WERI-Rb-1 (cell line): ENCODE measurements around the gene BTBD1.

ENCODE experiments used
- DNase-seq: peaks from one replicate; pipeline ENCODE4 v3.0.0-alpha.2; 2020
- H3K27ac ChIP-seq: fragments of 250-450 bp; sonication (Bioruptor Pico); 2 replicates; pipeline ENCODE4 v1.5.1; 2020; ENCODE audit warnings: mild to moderate bottlenecking, moderate library complexity
- H3K27me3 ChIP-seq: fragments of 250-450 bp; sonication (Bioruptor Pico); 2 replicates; pipeline ENCODE4 v1.5.1; 2021; ENCODE audit warnings: mild to moderate bottlenecking, low read depth, moderate library complexity; ENCODE audit not compliant: insufficient read depth, severe bottlenecking
- H3K36me3 ChIP-seq: fragments of 250-450 bp; sonication (Bioruptor Pico); 2 replicates; pipeline ENCODE4 v1.5.1; 2020; ENCODE audit warnings: mild to moderate bottlenecking, moderate library complexity
- H3K4me3 ChIP-seq: 2 replicates; pipeline ENCODE4 v1.5.1; 2011; ENCODE audit warnings: low read depth, mild to moderate bottlenecking, control low read depth, low read length
- H3K9me3 ChIP-seq: fragments of 250-450 bp; sonication (Bioruptor Pico); 2 replicates; pipeline ENCODE4 v1.5.1; 2021; ENCODE audit warnings: mild to moderate bottlenecking, moderate library complexity; ENCODE audit not compliant: severe bottlenecking
- TF ChIP-seq, protein P1 (sequence below): IDR thresholded peaks from 2 replicates; pipeline ENCODE4 v1.5.1; 2011; ENCODE audit warnings: low read depth, mild to moderate bottlenecking, control low read depth, inconsistent platforms, low read length

The BTBD1 gene

GRCh38 chr15:83108266-83109219 lies 41.5 kb upstream of the BTBD1 start:
- TF ChIP-seq, protein P1, sequence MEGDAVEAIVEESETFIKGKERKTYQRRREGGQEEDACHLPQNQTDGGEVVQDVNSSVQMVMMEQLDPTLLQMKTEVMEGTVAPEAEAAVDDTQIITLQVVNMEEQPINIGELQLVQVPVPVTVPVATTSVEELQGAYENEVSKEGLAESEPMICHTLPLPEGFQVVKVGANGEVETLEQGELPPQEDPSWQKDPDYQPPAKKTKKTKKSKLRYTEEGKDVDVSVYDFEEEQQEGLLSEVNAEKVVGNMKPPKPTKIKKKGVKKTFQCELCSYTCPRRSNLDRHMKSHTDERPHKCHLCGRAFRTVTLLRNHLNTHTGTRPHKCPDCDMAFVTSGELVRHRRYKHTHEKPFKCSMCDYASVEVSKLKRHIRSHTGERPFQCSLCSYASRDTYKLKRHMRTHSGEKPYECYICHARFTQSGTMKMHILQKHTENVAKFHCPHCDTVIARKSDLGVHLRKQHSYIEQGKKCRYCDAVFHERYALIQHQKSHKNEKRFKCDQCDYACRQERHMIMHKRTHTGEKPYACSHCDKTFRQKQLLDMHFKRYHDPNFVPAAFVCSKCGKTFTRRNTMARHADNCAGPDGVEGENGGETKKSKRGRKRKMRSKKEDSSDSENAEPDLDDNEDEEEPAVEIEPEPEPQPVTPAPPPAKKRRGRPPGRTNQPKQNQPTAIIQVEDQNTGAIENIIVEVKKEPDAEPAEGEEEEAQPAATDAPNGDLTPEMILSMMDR, result no peak
- no peaks in the 10 kb centered on the region for H3K9me3 ChIP-seq
- H3K36me3 ChIP-seq, result peaks cover 3% of the 10 kb centered on the region; the same call in 1 of the 2 replicates
- no peaks in the 10 kb centered on the region for H3K27me3 ChIP-seq
- DNase-seq, result no peak
- H3K4me3 ChIP-seq, result no peak overlapping the region
- H3K27ac ChIP-seq, result no peak overlapping the region

DNA sequence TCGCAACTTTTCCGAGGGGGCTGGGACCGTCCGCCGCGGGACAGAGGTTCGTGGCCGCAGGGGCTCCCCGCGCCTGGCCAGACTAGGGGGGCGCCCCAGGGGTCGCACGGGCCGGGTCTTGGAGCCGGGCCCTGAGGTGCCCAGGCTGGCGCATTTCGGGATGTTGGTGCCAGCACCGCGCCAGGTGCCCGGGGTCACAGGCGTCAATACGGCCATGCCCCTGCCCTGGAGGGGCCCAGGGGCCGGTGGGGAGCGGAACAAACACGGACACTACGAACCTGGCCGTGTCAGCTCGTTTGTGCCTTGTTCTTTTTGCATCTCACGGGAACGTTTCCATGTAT lies 40.8 kb upstream of the BTBD1 start:
- TF ChIP-seq, protein P1, result no peak
- Histone ChIP-seq H3K27me3 (no peaks in the 10 kb centered on the region), H3K9me3 (no peaks in the 10 kb centered on the region), H3K36me3 (no peaks in the 10 kb centered on the region), H3K4me3 (peak overlapping the region; percentile 44), H3K27ac (no peak overlapping the region; the same call in 1 of the 2 replicates)
- no peak for DNase-seq

DNA sequence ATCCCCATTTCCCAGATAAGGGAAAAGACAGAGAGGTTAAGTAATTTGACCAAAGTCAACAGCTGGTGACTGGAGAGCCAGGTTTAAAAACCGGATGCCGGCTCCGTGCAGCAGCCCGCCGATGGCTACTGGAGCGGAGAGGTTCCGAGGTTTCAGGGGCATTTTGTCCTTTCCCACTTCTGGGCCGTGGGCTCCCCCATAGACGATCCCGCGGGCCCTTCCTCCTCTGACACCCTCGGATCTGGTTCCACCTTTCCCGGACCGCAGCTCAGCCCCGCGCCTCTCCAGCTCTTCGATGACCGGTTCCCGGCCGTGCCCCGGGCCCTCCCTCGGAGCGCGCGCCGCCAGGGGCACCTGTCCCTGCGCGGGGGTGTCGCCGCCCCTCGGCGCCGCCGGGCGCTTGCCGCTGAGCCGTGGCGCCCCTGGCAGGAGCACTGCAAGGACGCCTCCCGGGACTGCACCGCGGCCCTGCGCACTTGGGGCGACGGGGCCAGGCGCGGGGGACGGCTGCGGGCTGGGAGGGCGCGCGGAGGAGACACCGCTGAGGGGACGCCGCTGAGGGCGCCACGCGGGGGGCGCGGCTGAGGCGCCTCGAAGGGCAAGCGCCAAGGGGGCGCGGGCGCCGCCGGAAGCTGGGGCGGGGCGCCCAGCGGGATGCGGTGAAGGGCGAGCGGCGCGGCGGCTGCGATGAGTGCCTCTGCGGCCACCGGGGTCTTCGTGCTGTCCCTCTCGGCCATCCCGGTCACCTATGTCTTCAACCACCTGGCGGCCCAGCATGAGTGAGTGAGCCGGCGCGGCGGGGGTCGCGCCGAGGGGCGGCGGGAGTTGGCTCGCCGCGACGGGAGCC lies 40.2 kb upstream of the BTBD1 start, which contains the start of gene TM6SF1:
Gene TM6SF1 (plus strand): TSS at position 652 of the 847 bp plus-strand sequence. CDS start 36 bp downstream, at position 688.
- peak; percentile 44 for DNase-seq
- no peaks in the 10 kb centered on the region for H3K27me3 ChIP-seq
- peak within 1 kb of the TSS; percentile 44 for H3K4me3 ChIP-seq
- no peaks in the 10 kb centered on the region for H3K9me3 ChIP-seq
- H3K36me3 ChIP-seq, result no peaks in the 10 kb centered on the region
- TF ChIP-seq, protein P1, result no peak
- peak within 1 kb of the TSS; percentile 10; the same call in 1 of the 2 replicates for H3K27ac ChIP-seq

DNA sequence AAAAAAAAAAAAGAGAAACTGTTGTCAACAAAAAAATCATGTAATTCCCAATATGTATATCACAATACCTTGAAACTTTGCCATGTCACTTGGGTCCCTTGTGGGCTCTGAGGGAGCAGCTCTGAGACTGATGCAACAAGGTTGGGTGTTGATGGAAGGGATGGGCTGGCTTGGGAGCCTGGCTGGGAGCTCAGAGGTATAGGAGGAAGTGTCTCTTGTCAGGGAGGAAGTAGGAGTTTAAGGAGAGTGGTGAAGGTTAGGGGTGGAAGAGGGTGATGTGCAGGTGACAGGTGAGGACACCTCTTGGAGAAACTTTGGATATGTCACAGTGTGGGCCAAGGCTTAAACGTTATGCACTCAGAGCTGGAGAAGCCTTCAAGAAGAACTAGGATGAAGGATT lies 38.4 kb upstream of the BTBD1 start:
- Histone ChIP-seq H3K27ac (no peak overlapping the region), H3K36me3 (no peaks in the 10 kb centered on the region), H3K9me3 (no peaks in the 10 kb centered on the region), H3K27me3 (no peaks in the 10 kb centered on the region), H3K4me3 (no peak overlapping the region)
- TF ChIP-seq, protein P1, result no peak
- no peak for DNase-seq

DNA sequence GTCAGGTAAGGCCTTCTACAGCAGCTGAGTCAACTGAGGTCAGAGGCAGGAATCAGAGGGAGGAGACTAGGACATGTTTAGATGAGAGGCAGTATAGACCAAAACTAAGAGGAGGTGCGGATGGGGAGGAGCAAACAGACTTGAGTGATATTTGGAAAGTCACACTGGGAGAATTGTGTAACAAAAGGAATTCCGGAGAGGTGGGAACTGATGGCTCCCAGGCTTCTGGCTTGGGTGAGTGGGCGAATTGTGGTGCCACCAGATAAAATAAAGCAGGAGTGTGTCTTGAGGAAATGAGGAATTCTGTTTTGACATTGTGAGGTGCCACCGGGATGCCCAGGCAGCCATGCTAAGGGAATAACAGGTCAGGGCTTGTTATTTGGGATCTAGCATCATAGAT lies 37.1 kb upstream of the BTBD1 start:
- H3K27me3 ChIP-seq, result no peaks in the 10 kb centered on the region
- H3K36me3 ChIP-seq, result no peaks in the 10 kb centered on the region
- TF ChIP-seq, protein P1, result no peak
- no peaks in the 10 kb centered on the region for H3K9me3 ChIP-seq
- no peak overlapping the region for H3K4me3 ChIP-seq
- no peak for DNase-seq
- H3K27ac ChIP-seq, result no peak overlapping the region
